NCI-H1417 treated with DMSO at 0.1 percent for 48 hours (cell line): ENCODE results near the gene KY.
A peak's percentile ranks its signal among the peaks of the same experiment; 100 is the strongest.

Source experiments
- DNase-seq: peaks from one replicate; lab custom pipeline; 2025; lab: John Stamatoyannopoulos, UW

The KY gene, protein sequence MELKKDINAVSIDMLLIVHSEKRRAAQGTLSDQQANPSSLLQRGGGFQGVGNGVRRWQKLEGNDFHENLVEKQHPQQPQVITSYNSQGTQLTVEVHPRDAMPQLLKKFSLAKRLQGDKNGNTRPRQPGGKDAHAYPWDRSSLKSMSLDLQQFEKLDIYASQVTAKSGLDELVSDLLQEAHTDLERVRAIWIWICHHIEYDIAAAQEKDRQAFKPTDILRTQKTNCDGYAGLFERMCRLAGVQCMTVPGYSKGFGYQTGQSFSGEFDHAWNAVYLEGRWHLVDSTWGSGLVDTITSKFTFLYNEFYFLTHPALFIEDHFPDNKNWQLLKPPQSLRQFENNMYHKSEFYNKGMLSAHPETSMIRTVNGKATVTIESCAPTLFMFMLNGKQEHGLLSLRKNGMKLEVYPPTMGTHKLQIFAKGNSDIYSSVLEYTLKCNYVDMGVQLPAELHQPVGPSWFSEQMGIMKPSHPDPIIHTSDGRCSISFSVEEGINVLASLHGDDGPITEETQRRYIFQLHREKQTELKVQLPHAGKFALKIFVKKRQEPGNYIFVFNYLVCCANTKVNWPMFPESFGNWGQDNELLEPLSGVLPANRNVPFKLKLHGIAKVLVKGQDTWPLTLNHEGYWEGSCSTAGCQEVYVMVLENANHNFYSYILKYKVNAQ

DNA sequence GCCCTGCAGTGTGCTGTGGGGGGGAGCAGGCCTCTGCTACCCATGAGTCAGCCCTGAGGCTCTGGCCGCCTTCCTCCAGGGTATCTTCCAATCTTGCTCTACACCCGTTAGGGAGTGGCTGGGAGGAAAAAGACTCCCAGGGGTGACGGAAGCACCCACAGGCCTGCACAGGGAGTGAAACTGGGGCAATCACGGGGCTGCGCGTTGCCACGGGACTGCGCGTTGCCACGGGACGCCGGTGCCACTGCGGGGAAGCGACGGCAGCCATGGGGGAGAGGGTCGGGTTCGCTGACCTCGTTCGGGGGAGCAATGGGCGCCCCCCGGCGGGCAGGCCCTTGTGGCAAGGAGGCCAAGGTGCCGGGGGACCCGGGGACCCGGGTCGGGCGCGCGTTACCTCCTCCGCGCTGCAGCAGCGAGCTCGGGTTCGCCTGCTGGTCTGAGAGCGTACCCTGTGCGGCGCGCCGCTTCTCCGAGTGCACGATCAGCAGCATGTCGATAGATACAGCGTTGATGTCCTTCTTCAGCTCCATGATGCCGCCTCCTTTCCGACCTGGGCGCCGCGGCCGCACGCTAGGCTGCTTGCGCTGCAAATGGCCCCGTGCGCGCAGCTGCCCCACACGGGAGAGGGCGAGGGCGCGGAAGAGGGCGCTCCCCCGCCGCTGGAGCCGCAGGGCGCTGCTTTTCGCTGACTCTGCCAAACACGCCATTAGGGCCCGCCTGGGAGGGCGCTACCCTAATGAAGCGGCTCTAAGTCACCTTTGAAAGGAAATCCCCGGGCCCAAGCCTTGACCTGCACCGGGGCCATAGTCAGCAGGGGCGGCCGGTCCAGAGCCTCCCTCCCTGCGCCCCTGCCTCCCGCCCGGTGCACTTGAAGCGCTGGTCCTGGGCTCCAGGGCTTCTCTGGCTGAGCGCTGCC, at the start of gene KY:
KY (minus strand) TSS at position 592 of the 916 bp plus-strand sequence; CDS start at position 530, 62 bp downstream.
- no peak for DNase-seq

DNA sequence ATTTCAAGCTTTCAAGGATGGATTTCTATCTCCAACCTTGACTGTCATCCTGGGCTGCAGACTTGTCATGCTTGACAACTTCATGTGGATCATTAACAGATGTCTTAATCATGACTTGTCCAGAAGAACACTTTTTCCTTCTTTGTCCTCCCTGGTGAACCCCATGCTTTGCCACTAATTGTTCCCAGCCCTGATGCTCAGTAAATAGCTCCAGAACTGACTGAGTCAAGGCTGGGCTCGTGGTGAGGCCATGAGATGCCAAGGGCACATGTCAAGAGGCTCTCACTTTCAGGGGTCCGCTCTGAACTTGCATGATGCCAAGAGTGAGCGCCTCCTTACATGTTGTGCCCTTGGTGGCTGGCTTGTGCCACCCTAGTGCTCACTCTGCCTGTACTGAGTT, 48.9 kb upstream of the KY start:
- no peak for DNase-seq

DNA sequence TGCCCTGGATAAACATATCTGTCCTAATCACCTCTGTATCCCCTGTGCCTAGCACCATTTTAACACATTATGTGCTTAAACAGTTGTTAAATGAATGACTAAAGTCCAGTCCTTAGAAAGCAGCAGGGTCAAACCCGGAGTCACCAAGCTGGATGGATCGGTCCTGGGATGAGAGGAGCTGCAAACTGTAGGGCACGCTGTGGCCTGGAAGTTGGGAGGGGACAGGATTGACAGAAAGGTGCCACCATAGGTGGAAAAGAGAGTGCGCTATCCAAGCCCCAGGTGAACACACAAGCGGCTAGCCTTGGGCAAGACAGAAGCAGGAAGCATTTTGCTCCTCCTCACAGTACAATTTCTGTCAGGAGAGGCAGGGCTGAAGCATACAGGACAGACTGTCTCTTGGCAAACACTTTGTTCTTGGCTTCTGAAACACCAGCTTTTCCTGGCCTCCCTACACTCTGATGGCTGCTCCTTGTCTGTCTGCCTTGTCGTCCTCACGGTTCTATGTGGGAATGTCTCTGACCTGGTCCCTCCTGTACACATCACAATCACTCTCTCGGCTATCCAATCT, 48.4 kb upstream of the KY start:
- no peak for DNase-seq

DNA sequence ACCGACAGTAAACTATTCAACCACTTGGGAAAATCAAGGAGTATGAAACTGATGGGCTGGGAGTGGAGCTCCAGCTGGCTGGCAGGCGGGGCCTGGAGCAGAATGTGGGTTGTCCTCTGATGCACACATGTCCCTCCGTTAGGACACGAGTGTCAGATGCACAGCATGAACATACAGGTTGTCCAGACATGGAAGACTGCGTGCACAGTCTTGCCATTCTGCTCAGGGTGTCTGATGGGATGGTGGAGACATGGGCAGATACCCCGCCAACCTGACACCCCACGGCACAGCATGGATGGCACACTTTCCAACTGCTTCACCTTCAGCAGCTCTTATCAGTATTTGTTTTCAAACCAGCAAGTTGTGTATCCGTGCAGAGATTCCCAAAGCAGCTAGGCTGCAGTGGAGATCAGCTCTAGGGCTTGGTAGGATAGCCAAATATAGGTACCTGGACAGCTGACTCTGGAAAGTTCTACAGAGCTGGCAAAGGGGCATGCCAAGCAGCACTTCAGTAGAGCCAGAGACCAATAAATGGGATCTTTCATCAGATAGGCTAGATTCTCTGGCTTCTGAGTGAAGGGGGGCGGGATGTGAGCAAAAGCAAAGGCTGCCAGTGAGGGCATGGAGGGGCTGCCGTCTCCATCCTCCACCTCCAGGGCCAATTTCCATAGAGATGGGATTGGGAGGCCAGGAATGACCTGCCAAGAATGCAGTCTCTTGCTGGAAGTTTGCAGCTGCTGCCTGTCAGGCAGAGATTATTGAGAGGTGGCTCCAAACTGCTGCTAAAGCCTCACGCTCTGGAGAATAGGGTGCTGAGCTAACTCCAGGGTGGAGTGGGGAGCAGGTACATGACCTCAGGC, 47.2 kb upstream of the KY start:
- DNase-seq: no peak

DNA sequence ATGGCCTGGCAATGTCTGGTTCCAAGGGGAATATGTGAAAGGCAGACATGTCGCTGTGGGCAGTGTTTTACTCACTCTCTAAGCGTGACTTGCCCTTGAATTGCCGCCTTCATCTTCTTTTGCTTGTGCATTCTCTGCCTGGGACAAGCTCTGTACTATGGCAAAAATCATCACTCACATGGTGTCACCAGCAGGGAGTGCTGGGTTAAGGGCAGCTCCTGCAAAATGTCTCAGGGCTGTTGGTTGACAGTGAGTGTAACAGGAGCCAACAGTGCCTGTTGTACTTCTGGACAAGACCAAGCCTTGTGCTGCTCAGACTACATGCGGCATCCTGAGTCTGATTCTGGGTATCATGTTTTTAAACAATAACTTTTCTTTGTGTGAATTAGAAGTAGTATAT, 45.3 kb upstream of the KY start:
- DNase-seq: no peak

DNA sequence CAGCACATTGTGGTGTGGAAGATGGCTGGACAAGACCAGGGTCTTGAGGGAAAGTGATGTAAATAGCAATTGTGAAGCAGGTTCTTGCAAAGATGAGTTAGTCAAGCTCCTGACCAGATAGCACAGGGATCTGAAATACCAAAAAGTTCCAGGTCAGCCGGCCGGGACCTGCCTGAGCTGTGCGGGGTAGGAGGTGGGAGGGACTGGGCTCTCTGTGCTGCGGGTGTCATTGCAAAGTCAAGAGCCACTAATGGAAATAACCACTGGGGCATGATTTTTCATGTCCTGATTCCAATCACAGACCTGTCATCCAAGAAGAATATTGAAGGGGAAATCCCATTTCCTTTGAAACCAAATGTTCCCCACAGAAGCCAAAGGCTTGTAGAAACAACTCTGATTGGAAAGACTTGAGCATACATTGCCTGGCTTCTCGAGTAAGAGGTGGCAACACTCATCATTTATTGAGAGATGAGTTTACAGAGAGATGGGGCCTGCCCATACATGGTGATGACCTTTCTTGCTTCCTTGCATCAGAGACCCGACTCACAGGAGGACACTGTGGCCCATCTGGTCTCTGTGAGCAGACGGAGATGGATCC, 44.2 kb upstream of the KY start:
- DNase-seq: no peak

DNA sequence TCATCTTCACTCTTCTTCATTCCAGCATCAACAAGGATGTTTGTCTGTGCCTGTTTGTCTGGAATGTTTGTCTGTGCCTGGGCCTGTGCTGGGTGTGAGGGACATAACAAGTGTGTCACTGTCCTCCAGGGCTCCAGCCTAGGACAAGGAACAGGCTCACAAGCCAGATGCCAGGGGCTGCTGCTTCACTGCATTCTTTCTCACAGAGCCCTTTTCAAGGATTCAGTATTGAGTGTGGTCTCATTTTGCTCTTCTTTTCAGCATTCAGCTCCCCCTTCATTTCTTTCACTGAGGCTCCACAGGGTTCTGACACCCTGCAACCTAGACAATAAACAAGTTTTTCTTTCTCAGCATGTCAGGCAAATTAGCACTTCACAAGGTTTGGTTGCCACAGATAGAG, 43.6 kb upstream of the KY start:
- no peak for DNase-seq

DNA sequence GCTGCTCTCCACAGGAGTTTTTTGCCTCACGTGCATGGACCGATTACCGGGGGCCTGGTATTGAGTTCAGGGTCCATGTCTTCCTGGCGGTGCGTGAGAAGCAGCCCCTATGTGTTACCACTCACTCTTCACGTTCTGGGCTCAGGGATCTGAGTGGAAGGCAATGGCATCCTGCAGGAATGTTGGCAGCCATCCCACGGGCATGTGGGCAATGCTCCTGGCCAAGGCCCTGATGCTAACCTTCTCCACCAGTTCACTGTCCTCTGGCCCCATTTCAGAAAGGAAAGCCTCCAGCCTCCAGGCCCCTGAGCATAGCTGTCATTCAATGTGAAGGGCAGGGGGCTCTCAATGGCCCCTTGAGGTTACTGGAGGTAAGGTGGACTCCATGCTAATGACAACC, 43.0 kb upstream of the KY start:
- no peak for DNase-seq

DNA sequence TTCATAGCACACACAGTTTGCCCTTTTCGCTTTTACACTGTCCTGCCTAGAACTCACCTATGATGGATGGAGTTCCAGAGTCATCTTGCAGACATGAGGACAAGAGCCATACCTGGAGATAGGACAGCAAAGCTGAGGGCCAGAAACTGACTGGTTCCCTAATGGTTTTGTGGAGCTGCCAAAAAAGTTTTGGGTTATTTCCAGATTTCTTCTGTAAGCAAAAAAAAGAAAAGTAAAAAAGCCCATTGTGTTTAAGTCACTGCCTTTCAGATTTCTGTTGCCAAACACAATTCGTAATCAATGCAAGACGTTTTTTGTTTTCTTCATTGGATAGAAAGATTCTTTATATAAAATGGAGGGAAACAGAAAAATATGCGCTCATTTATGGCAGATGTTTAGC, 42.4 kb upstream of the KY start:
- no peak for DNase-seq

DNA sequence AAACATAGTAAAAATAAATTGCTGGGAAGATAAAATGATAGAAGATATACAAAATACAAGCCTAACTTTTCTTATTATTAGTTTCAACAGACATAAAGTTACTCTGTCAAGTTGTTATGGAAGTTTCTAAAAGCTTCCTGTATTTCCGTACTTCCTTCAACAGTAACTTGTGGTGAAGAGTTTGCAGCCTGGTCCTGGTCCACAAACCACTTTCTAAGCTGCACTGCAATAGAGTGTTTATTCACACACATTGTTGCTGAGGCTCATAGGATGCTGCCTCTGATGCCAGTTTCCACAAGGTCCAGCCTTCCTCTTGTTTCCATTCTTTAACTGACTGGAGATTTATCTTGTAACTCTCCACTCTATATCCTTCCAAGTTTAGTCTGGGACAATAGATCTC, 39.4 kb upstream of the KY start:
- no peak for DNase-seq

DNA sequence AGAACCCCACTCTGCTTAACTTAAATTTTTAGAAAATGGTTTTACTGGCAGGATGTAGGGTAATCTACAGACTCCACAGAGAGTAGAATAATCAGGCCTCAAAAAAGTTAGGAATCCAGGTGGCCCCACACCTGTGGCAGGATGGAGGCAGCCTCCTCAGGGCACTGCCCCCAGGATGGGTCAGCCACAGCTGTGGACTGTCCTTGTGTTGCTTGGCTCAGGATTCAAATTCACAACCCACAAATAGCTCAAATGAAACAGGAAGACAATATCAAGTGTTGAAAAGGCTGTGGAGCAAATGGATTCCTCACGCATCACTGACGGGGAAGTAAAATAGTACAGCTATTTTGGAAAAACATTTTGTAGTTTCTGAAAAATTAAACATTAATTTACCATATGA, 36.8 kb upstream of the KY start:
- no peak for DNase-seq

DNA sequence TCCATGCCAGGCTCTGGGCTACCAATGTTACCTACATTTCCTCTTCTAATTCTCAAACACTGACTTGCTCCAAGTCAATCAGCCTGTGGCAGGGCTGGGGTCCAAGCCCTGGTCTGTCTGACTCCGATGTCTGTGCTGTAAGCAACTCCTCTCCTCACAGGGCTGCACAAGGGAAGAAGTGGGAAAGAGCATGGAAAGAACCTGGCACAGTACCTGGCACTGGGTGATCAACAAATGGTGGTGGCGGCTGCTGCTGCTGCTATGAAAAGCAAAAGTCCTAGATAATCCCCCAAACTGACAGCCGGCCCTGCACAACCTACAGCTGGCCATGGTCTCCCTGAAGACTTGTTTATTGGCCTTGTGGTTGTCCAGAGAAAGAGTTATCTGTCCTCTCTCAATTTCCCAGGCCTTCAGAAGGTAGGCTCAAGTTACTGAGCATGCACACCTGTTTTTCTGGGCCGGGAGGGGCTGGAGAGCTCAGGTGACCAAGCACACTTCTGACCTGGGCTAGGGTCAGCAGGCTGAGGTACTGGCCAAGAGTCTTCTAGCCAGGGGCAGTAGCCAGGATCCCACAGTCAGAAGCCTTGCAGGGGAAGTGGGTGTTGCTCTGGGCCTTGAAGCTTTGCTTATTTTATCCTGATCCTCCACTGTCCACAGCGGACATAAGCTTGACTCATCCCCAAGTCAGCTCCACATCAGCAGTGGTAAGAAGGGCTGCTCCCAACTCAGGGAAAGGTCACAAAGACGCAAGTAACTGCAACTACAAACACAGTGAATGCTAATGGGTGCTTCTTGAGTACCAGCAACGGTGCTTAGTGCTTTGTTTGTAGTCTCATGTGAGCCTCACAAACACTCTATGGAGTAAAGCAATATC, 35.3 kb upstream of the KY start:
- no peak for DNase-seq

DNA sequence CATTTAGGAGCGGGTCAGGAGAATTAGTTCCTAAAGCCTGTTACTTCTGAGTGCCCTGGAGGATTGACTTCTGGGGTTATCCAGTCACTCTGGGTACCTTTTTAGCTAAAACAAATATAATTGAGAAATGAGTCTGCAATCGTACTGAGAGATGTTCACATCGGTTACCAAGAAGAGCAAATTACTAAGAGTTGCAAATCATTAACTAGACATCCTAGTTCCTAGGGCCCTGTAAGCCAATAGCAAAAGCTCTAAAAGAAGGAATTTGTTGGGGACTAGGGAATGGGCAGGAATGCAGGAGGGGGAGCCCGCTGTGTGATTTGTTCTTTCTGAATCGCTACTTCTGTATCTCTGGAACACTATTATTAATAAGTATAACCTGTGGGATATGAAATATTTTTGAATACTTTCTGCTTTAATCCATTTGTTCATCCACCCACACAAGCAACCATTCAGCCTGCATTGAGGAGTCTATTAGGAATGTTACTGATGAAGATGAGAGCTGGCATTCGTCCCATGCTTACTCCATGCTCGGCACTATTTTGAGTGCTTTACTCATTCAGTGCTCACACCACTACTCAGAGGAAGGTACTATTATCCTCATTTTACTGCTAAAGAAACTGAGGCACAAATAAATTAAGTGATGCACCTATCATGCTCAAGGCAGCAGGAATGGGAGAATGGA, 31.5 kb upstream of the KY start:
- no peak for DNase-seq

DNA sequence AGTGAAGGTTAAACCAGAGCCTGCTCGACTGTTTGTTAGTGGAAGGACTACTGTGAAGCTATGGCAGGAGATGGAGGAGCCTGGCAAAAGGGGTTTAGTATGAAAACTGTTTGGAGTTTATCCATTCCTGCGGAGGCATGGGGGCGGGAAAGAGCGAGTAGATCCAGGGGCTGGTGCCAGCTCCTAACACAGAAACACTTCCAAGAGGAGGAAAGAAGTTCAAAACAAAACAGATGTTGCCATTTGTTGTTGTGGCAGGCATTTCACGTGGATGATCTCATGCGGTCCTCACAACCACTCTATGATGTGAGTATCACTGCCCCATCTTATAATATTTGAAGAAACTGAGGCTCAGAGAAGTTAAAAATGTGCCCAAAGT, 30.7 kb upstream of the KY start:
- DNase-seq: no peak

DNA sequence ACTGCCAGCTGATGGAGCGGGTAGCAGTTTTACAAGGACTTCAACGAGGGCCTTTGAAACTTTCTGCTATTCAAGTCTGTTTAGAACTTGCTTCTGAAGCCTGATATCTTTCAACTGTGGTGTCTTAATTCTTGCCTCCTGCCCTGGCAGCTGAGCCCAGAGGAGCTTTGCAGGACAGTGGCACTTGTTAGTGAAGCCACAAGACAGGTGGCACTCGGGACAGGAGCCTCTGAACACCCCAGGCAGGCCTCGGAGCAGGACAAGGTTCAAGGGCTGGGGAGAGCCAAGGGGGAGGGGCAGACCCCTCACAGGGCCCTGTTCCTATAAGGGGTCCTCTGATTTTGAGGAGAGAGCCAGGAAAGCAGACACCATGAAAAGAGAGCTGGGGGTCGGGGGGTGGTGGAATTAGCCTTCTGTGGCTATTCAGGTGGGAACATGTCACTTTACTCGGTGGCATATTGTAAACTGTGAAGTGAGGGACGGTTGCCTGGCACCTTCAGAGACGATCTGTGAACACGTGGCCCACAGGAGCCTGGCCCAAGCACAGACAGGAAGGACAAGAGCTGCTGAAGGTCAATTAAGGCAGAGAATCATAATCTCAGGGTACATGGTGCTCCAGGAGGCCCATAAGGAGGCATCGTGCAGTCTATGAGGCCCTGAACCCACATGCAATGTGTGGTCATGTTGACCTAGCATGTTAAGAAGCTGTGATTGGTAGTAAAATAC, 30.1 kb upstream of the KY start:
- DNase-seq: no peak

DNA sequence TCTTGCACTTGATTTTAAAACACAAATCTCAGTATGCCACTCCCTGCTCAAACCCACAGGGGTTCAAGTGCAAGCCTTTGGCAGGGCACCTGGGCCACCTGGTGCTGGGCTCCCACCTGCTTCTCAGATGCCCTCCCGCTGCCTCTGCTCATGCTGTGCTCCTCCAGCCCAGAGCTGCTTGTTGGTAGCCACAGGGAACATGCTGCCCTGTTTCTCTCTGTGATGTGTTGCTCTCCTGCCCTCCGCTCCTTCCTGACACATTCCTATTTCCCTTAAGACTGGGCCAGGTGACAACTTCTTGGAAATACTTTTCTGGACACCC, 27.1 kb upstream of the KY start:
- peak; percentile 7 for DNase-seq

DNA sequence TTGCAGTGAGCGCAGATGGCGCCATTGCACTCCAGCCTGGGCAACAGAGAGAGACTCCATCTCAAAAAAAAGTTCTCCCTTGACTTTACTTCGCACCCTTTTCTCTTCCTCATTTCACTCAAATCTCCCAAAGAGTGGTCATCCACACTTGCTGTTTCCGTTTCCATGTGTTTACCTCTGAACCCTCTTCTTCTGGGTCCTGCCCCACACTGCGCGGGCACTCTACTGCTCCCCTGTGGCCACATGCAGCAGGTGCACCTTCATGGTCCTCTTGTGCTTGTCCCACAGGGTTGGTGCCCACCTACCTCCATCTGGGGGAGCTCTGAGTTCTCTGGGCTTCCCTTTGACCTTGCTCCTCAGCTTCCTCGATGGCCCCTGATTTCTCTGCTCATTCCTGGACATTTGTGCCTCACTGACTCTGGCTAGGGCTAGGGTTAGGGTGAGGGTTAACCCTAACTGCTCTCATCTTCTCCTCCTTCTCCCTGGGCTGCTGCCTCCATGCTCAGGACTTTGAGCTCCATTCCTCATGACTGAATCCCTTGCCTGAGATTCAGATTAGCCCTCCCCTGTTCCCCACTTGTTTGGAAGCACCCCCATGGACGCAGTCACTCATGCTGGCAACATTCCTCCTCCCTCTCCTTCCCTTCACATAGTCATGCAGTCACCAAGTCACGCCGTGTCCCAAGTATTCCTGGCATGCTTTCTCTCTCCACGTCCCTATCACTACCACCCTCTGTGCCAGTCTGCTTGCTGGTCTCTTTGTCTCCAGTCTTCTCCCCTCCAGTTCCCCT, 26.6 kb upstream of the KY start:
- no peak for DNase-seq

DNA sequence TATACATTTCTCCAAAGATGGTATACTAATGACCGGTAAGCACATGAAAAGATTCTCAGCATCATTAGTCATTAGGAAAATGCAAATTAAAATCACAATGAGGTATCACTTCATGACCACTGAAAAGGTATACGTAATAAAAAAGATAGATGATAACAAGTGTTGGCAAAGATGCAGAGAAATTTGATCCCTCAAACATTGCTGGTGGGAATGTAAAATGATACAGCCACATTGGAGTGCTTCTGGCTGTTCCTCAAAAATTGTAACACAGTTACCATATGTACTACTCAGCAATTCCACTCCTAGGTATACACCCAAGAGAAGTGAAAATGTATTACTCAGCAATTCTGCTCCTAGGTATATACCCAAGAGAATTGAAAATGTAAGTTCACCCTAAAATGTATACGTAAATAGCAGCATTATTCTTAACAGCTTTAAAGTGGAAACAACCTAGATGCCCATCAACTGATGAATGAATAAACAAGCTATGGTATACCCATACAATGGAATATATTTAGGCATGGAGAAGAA, 25.0 kb upstream of the KY start:
- no peak for DNase-seq
